ENCODE results near the gene MGAT5.
A peak's percentile ranks its signal among the peaks of the same experiment; 100 is the strongest.

MGAT5 gene

GRCh38 chr2:134490559-134490958 lies 236.7 kb downstream of the MGAT5 start:
- no peak for DNase-seq

DNA sequence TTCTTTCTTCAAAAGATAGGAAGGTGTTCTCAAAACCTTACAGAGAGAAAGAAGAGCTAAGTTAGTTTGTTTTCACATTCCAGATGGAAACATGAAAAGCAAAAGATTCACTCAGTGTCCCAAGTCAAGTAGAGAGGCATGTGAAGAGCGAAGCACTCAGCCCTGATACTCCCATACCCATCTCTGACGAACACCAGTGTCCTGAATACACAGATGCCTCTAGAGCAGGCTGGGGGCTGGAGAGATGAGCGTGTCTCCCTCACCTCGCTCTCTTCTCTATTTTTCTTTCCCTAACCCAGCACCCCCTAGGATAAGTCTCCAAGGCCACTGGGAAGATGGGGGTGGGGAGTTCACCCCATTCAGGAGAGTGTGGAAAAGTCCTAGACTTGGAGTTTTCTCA lies 237.2 kb downstream of the MGAT5 start:
- no peak for DNase-seq

DNA sequence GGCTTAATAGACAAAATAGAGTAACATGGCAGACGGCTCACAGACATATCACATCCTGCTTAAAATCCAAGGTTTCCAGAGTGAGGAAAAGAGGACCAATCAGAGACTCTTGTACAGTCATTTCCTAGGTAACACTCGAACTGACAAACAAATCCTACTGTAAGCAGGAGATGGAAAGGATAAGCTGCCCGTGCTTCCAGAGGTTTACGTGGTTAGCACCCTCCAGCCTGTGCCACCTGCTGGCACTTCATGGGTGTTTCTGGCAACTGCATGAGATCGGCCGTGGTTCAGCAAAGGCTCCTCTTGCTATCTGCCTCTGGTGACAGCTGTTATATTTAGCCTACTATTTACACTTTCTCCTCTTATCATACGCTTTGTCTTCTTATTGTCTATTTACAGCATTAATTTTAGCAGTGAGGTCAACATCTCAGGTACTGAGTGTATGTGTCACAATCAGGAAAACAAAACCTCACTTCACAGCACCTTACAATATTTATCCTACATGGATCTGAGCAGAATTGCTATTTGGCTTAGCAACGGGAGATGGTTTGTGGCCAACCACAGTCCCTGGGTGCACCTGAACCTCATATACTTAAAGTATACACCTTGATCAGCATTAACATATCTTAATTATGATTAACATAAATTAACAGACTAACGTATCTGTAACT lies 238.0 kb downstream of the MGAT5 start:
- peak; percentile 25 for DNase-seq

DNA sequence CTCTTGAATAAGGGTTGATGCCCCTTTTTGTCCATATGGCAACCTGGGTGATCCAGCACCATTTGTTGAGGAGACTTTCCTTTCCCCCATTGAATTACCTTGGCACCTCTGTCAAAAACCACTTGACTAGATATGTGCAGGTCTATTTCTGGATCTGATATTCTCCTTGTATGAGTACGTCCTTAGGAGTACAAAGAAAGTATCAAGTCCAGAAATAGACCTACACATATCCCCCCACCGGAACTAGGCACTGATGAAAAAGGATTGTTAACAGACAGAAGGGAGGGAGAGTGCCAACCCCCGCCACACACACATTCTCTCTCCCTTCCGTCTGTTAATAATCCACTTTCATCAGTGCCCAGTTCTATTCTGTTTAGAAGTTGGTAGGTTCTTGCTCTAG lies 239.9 kb downstream of the MGAT5 start:
- DNase-seq: no peak

GRCh38 chr2:134498654-134499053 lies 244.8 kb downstream of the MGAT5 start:
- DNase-seq: no peak

- DNase-seq: no peak
Measured at GRCh38 chr2:134499307-134499926, 245.5 kb downstream of the MGAT5 start.

GRCh38 chr2:134500211-134500935 lies 246.5 kb downstream of the MGAT5 start:
- DNase-seq: no peak

GRCh38 chr2:134501476-134502091 lies 247.7 kb downstream of the MGAT5 start:
- no peak for DNase-seq

GRCh38 chr2:134502104-134502503 lies 248.2 kb downstream of the MGAT5 start:
- DNase-seq: no peak
